ENCODE measurements around the gene TTLL12. TPM values are rescaled to one million over a fixed set of nuclear protein-coding genes. Genes with fewer than 3 reads are reported as not detected.

TTLL12 gene
- total RNA-seq, 1 donor from 2014 or later = 21.4 TPM

- FAIRE-seq (no peak), DNase-seq (ENCODE audit: low read depth) (no peak)
- no peak overlapping the region for H3K4me3 ChIP-seq (ENCODE audit: insufficient read depth, low read depth, low read length)
- Mint-ChIP-seq H3K4me3 (ENCODE audit: unreplicated experiment) (no peak overlapping the region), H3K36me3 (ENCODE audit: low read depth, unreplicated experiment) (peaks cover 5% of the 10 kb centered on the region), H3K27me3 (ENCODE audit: low read depth, unreplicated experiment) (no peaks in the 10 kb centered on the region), H3K4me1 (ENCODE audit: low read depth, unreplicated experiment) (peaks cover 7% of the 10 kb centered on the region), H3K27ac (ENCODE audit: unreplicated experiment) (no peak overlapping the region), H3K9me3 (ENCODE audit: unreplicated experiment) (no peaks in the 10 kb centered on the region)
- H3K36me3 ChIP-seq (ENCODE audit: insufficient read depth, low read length) = no peaks in the 10 kb centered on the region
- H3K4me2 ChIP-seq (ENCODE audit: low read length) = no peak overlapping the region
- H3K27ac ChIP-seq (ENCODE audit: low read depth, low read length) = no peak overlapping the region
- no peaks in the 10 kb centered on the region for H3K27me3 ChIP-seq (ENCODE audit: insufficient read depth, low read length)
- TF ChIP-seq CTCF (IDR thresholded peaks at IDR 0.05; ENCODE audit: insufficient read depth, low read depth, low read length) (no peak), EZH2 (IDR thresholded peaks at IDR 0.05; ENCODE audit: insufficient read depth, low read length) (no peak)
- peaks cover 25% of the 10 kb centered on the region for H4K20me1 ChIP-seq (ENCODE audit: insufficient read depth, low read length)
- H2AFZ ChIP-seq (ENCODE audit: low read depth, low read length) = no peak overlapping the region
- H3K9ac ChIP-seq (ENCODE audit: low read length) = no peak overlapping the region
- H3K79me2 ChIP-seq (ENCODE audit: insufficient read depth, low read length) = no peaks in the 10 kb centered on the region
- peaks cover 8% of the 10 kb centered on the region for H3K4me1 ChIP-seq (ENCODE audit: insufficient read depth, low read length)
- no peaks in the 10 kb centered on the region for H3K9me3 ChIP-seq (ENCODE audit: insufficient read depth, low read depth, low read length)
Observed at GRCh38 chr22:43166132-43166930, 20.6 kb downstream of the TTLL12 start.

GRCh38 chr22:43164636-43165035 is 22.3 kb downstream of the TTLL12 start:
- DNase-seq (ENCODE audit: low read depth) = no peak

More at GRCh38 chr22:43164636-43165035, 22.3 kb downstream of the TTLL12 start:
- Histone ChIP-seq H3K9me3 (ENCODE audit: insufficient read depth, low read depth, low read length) (no peaks in the 10 kb centered on the region), H3K4me3 (ENCODE audit: insufficient read depth, low read depth, low read length) (no peak overlapping the region), H3K27me3 (ENCODE audit: insufficient read depth, low read length) (no peaks in the 10 kb centered on the region), H3K36me3 (ENCODE audit: insufficient read depth, low read length) (peaks cover 4% of the 10 kb centered on the region), H3K4me1 (ENCODE audit: insufficient read depth, low read length) (peaks cover 8% of the 10 kb centered on the region), H4K20me1 (ENCODE audit: insufficient read depth, low read length) (peaks cover 41% of the 10 kb centered on the region), H3K79me2 (ENCODE audit: insufficient read depth, low read length) (peaks cover 2% of the 10 kb centered on the region), H3K27ac (ENCODE audit: low read depth, low read length) (no peak overlapping the region), H2AFZ (ENCODE audit: low read depth, low read length) (no peak overlapping the region), H3K9ac (ENCODE audit: low read length) (no peak overlapping the region), H3K4me2 (ENCODE audit: low read length) (no peak overlapping the region)
- peaks cover 7% of the 10 kb centered on the region for H3K4me1 Mint-ChIP-seq (ENCODE audit: low read depth, unreplicated experiment)
- no peaks in the 10 kb centered on the region for H3K27me3 Mint-ChIP-seq (ENCODE audit: low read depth, unreplicated experiment)
- no peak overlapping the region for H3K27ac Mint-ChIP-seq (ENCODE audit: unreplicated experiment)
- H3K36me3 Mint-ChIP-seq (ENCODE audit: low read depth, unreplicated experiment) = peaks cover 5% of the 10 kb centered on the region
- H3K9me3 Mint-ChIP-seq (ENCODE audit: unreplicated experiment) = no peaks in the 10 kb centered on the region
- H3K4me3 Mint-ChIP-seq (ENCODE audit: unreplicated experiment) = no peak overlapping the region
- no peak for FAIRE-seq
- TF ChIP-seq CTCF (IDR thresholded peaks at IDR 0.05; ENCODE audit: insufficient read depth, low read depth, low read length) (no peak), EZH2 (IDR thresholded peaks at IDR 0.05; ENCODE audit: insufficient read depth, low read length) (no peak)

Measured in astrocyte (in vitro differentiated cells and primary cell).